WTC11 (cell line): ENCODE measurements around the gene HPDL. TPM values are rescaled to one million over a fixed set of nuclear protein-coding genes. Genes with fewer than 3 reads are reported as not detected.
A peak's percentile ranks its signal among the peaks of the same experiment; 100 is the strongest.

ENCODE experiments used
- ATAC-seq: fragments of 200-7000 bp; cut with Tn5 transposase; 2 replicates; pipeline ENCODE4 v1.10.0; 2021; ENCODE audit warnings: mild to moderate bottlenecking, moderate library complexity
- Bru-seq: library from RNA; stranded (reverse); fragments of 400-500 nt; gene quantifications from one replicate; lab custom pipeline; 2021; lab: Mats Ljungman, UMichigan
- CTCF ChIA-PET: fragments of 300-600 bp; sonication (Branson Sonifier 250); formaldehyde crosslinking; loops from one replicate; lab custom pipeline; 2021; ENCODE audit warnings: antibody characterized with exemption; lab: Charles Lee
- POLR2A ChIA-PET: fragments of 350-600 bp; sonication (Branson Sonifier 250); formaldehyde crosslinking; loops from one replicate; lab custom pipeline; 2021; ENCODE audit warnings: antibody characterized with exemption; lab: Charles Lee
- DNase-seq: peaks from one replicate; pipeline ENCODE4 v3.0.0; 2021; ENCODE audit warnings: low spot score
- H3K27ac Mint-ChIP-seq: 2 replicates; pipeline ENCODE4 v1.8.0; 2021; ENCODE audit warnings: mixed read lengths
- H3K27me3 Mint-ChIP-seq: 2 replicates; pipeline ENCODE4 v1.8.0; 2021; ENCODE audit warnings: low read depth, mild to moderate bottlenecking, moderate library complexity, mixed read lengths
- H3K36me3 Mint-ChIP-seq: 2 replicates; pipeline ENCODE4 v1.8.0; 2021; ENCODE audit warnings: mixed read lengths
- H3K4me1 Mint-ChIP-seq: 2 replicates; pipeline ENCODE4 v1.8.0; 2022; ENCODE audit warnings: mixed read lengths
- H3K4me3 Mint-ChIP-seq: 2 replicates; pipeline ENCODE4 v1.8.0; 2021; ENCODE audit warnings: mild to moderate bottlenecking, moderate library complexity, mixed read lengths
- H3K9me3 Mint-ChIP-seq: 2 replicates; pipeline ENCODE4 v1.8.0; 2021; ENCODE audit warnings: mixed read lengths
- CREM ChIP-seq: sonication (generic); formaldehyde crosslinking; IDR thresholded peaks from 2 replicates; pipeline ENCODE4 v1.8.1; 2022; ENCODE audit warnings: mild to moderate bottlenecking, missing genetic modification reagents, moderate library complexity
- E2F1 ChIP-seq: sonication (generic); formaldehyde crosslinking; IDR thresholded peaks from 2 replicates; pipeline ENCODE4 v1.8.0; 2022; ENCODE audit warnings: mild to moderate bottlenecking, missing genetic modification reagents
- ESRRA ChIP-seq: sonication (generic); formaldehyde crosslinking; IDR thresholded peaks from 2 replicates; pipeline ENCODE4 v1.8.1; 2022; ENCODE audit warnings: mild to moderate bottlenecking, missing genetic modification reagents, borderline replicate concordance
- FOXP1 ChIP-seq: sonication (generic); formaldehyde crosslinking; IDR thresholded peaks from 2 replicates; pipeline ENCODE4 v1.8.0; 2022; ENCODE audit warnings: missing genetic modification reagents, mild to moderate bottlenecking, moderate library complexity, borderline replicate concordance
- MAX ChIP-seq: sonication (generic); formaldehyde crosslinking; IDR thresholded peaks from 2 replicates; pipeline ENCODE4 v1.8.0; 2022; ENCODE audit warnings: mild to moderate bottlenecking, missing genetic modification reagents
- MXD4 ChIP-seq: fragments of 250-450 bp; sonication (Bioruptor Pico); IDR thresholded peaks from 2 replicates; pipeline ENCODE4 v1.8.0; 2021; ENCODE audit warnings: mild to moderate bottlenecking, moderate library complexity, borderline replicate concordance
- NR1H2 ChIP-seq: sonication (generic); formaldehyde crosslinking; IDR thresholded peaks from 2 replicates; pipeline ENCODE4 v1.9.0; 2021; ENCODE audit warnings: mild to moderate bottlenecking, moderate library complexity, missing genetic modification reagents
- NR2C2 ChIP-seq: sonication (generic); formaldehyde crosslinking; IDR thresholded peaks from 2 replicates; pipeline ENCODE4 v1.8.0; 2022; ENCODE audit warnings: mild to moderate bottlenecking, missing genetic modification reagents
- USF2 ChIP-seq: sonication (generic); formaldehyde crosslinking; IDR thresholded peaks from 2 replicates; pipeline ENCODE4 v1.8.1; 2023; ENCODE audit warnings: mild to moderate bottlenecking, missing genetic modification reagents, moderate library complexity
- ZNF317 ChIP-seq: sonication (generic); formaldehyde crosslinking; IDR thresholded peaks from 2 replicates; pipeline ENCODE4 v1.8.1; 2023; ENCODE audit warnings: low read depth, mild to moderate bottlenecking, moderate library complexity, missing genetic modification reagents, borderline replicate concordance
- long read RNA-seq, 3 experiments: library from RNA in 1 of 3; library from capped mRNA in 1 of 3; library from polyadenylated mRNA in 1 of 3; unstranded in 2 of 3; stranded (forward) in 1 of 3; transcript quantifications; one replicate each; pipeline ENCODE4 v2.0.0, GENCODE V29; 2021
- total RNA-seq: library from RNA; stranded (reverse); gene quantifications from 3 replicates; pipeline ENCODE4 v1.2.3, GENCODE V29; 2021
- TF ChIP-seq, protein P1 (sequence below): fragments of 250-450 bp; sonication (Bioruptor Pico); IDR thresholded peaks from 2 replicates; pipeline ENCODE4 v1.9.0; 2021; ENCODE audit warnings: mild to moderate bottlenecking
- TF ChIP-seq, protein P2 (sequence below): sonication (generic); formaldehyde crosslinking; IDR thresholded peaks from 2 replicates; pipeline ENCODE4 v1.8.1; 2023; ENCODE audit warnings: mild to moderate bottlenecking, missing genetic modification reagents
- TF ChIP-seq, protein P3 (sequence below): sonication (generic); formaldehyde crosslinking; IDR thresholded peaks from 2 replicates; pipeline ENCODE4 v1.8.1; 2022; ENCODE audit warnings: mild to moderate bottlenecking, missing genetic modification reagents, moderate library complexity, borderline replicate concordance
- TF ChIP-seq, protein P4 (sequence below): sonication (generic); formaldehyde crosslinking; IDR thresholded peaks from 2 replicates; pipeline ENCODE4 v1.8.0; 2022; ENCODE audit warnings: mild to moderate bottlenecking, missing genetic modification reagents
- TF ChIP-seq, protein P5 (sequence below): fragments of 250-450 bp; sonication (Bioruptor Pico); IDR thresholded peaks from 2 replicates; pipeline ENCODE4 v1.9.0; 2021; ENCODE audit warnings: mild to moderate bottlenecking, borderline replicate concordance
- TF ChIP-seq, protein P6 (sequence below): sonication (generic); formaldehyde crosslinking; IDR thresholded peaks from 2 replicates; pipeline ENCODE4 v1.8.0; 2022; ENCODE audit warnings: mild to moderate bottlenecking, missing genetic modification reagents

Gene HPDL
- total RNA-seq: 24.9 to 44.0 TPM (median 27.8 TPM) in 3 replicates
- percentile 86 among the genes with signal in this experiment for Bru-seq, nascent RNA
- long read RNA-seq, experiment 1, transcript HPDL-201 (1 exons, 1,629 nt): major isoform, 44 of 44 reads
- long read RNA-seq, experiment 1, partial matches to known transcripts: 0 of 44 reads
- long read RNA-seq, experiment 1, other reads (novel, unspliced or antisense): 0 of 44 reads
- long read RNA-seq, experiment 2, transcript HPDL-201 (1 exons, 1,629 nt): major isoform, 26 of 26 reads
- long read RNA-seq, experiment 2, partial matches to known transcripts: 0 of 26 reads
- long read RNA-seq, experiment 2, other reads (novel, unspliced or antisense): 0 of 26 reads
- long read RNA-seq, experiment 3, partial matches to known transcripts: 0 of 2 reads
- long read RNA-seq, experiment 3, other reads (novel, unspliced or antisense): 0 of 2 reads

DNA sequence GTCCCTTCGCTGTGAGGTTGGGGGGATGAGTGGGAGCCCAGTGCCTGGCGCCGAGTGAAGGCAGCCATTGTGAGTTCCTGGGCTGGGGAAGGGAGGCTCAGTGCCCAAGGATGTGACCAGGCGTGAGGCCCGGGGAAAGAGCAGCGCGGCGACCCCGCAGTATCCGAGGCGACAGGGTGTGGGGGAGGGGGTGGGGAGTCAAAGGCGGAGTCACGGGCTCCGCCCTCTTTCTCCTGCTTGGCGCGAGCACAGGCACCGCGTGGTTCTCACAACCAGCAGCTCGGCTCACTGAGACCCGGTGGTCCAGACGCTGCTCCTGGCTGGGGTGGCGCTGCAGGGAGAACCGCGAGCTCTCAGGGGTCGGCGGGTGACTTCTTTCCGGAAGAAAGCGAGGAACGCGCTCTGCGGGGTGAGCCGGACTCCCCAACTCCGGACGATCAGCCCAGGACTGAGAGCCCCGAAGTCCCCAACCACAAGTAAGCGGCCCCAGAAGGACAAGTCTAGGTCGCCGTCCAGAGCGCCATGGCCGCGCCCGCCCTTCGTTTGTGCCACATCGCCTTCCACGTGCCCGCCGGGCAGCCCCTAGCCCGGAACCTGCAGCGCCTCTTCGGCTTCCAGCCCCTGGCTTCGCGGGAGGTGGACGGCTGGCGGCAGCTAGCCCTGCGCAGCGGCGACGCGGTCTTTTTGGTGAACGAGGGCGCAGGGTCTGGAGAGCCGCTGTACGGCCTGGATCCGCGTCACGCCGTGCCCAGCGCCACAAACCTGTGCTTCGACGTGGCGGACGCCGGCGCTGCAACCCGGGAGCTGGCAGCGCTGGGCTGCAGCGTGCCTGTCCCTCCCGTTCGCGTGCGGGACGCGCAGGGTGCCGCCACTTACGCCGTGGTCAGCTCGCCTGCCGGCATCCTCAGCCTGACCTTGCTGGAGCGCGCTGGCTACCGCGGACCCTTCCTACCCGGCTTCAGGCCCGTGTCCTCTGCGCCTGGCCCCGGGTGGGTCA is at the start of gene HPDL:
Gene HPDL (plus strand): TSS at position 269 of the 997 bp plus-strand sequence. CDS start 254 bp downstream, at position 523.
- H3K4me3 Mint-ChIP-seq: peak within 1 kb of the TSS; percentile 70
- H3K36me3 Mint-ChIP-seq: peaks cover 23% of the 10 kb centered on the region
- POLR2A ChIA-PET: interaction anchor here (0.6 to 4.4 kb wide), 11 partner anchors 8 to 316 kb away, joined by 3 to 54 read pairs (median 5); partner anchors contain the start of genes CCDC163, HECTD3, MMACHC and MUTYH
- peak; percentile 83 for ATAC-seq
- H3K9me3 Mint-ChIP-seq: peaks cover 9% of the 10 kb centered on the region
- H3K4me1 Mint-ChIP-seq: peaks cover 46% of the 10 kb centered on the region
- H3K27ac Mint-ChIP-seq: peak within 1 kb of the TSS; percentile 79
- CTCF ChIA-PET: interaction anchor here (0.5 to 4.4 kb wide), 7 partner anchors 13 to 409 kb away, joined by 3 to 32 read pairs (median 7); partner anchors contain the start of genes MUTYH, TOE1 and UROD
- peak; percentile 86 for DNase-seq
- no peaks in the 10 kb centered on the region; the same call in 1 of the 2 replicates for H3K27me3 Mint-ChIP-seq
- TF ChIP-seq NR1H2 (no peak), MXD4 (CRISPR knock-in tag) (no peak), MAX (CRISPR knock-in tag) (peak; percentile 96), CREM (CRISPR knock-in tag) (no peak), FOXP1 (CRISPR knock-in tag) (peak; percentile 35; the same call in 1 of the 2 replicates), ZNF317 (CRISPR knock-in tag) (peak; percentile 50; the same call in 1 of the 2 replicates), E2F1 (CRISPR knock-in tag) (peak; percentile 34; the same call in 1 of the 2 replicates), ESRRA (CRISPR knock-in tag) (peak; percentile 13; the same call in 1 of the 2 replicates), USF2 (CRISPR knock-in tag) (peak; percentile 55; the same call in 1 of the 2 replicates), NR2C2 (CRISPR knock-in tag) (no peak)
- TF ChIP-seq, protein P1, sequence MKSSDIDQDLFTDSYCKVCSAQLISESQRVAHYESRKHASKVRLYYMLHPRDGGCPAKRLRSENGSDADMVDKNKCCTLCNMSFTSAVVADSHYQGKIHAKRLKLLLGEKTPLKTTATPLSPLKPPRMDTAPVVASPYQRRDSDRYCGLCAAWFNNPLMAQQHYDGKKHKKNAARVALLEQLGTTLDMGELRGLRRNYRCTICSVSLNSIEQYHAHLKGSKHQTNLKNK (CRISPR knock-in tag): no peak
- TF ChIP-seq, protein P2, sequence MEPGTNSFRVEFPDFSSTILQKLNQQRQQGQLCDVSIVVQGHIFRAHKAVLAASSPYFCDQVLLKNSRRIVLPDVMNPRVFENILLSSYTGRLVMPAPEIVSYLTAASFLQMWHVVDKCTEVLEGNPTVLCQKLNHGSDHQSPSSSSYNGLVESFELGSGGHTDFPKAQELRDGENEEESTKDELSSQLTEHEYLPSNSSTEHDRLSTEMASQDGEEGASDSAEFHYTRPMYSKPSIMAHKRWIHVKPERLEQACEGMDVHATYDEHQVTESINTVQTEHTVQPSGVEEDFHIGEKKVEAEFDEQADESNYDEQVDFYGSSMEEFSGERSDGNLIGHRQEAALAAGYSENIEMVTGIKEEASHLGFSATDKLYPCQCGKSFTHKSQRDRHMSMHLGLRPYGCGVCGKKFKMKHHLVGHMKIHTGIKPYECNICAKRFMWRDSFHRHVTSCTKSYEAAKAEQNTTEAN: peak; percentile 19; the same call in 1 of the 2 replicates
- TF ChIP-seq, protein P3, sequence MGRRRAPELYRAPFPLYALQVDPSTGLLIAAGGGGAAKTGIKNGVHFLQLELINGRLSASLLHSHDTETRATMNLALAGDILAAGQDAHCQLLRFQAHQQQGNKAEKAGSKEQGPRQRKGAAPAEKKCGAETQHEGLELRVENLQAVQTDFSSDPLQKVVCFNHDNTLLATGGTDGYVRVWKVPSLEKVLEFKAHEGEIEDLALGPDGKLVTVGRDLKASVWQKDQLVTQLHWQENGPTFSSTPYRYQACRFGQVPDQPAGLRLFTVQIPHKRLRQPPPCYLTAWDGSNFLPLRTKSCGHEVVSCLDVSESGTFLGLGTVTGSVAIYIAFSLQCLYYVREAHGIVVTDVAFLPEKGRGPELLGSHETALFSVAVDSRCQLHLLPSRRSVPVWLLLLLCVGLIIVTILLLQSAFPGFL: no peak
- TF ChIP-seq, protein P4, sequence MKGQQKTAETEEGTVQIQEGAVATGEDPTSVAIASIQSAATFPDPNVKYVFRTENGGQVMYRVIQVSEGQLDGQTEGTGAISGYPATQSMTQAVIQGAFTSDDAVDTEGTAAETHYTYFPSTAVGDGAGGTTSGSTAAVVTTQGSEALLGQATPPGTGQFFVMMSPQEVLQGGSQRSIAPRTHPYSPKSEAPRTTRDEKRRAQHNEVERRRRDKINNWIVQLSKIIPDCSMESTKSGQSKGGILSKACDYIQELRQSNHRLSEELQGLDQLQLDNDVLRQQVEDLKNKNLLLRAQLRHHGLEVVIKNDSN (CRISPR knock-in tag): peak; percentile 70; the same call in 1 of the 2 replicates
- TF ChIP-seq, protein P5, sequence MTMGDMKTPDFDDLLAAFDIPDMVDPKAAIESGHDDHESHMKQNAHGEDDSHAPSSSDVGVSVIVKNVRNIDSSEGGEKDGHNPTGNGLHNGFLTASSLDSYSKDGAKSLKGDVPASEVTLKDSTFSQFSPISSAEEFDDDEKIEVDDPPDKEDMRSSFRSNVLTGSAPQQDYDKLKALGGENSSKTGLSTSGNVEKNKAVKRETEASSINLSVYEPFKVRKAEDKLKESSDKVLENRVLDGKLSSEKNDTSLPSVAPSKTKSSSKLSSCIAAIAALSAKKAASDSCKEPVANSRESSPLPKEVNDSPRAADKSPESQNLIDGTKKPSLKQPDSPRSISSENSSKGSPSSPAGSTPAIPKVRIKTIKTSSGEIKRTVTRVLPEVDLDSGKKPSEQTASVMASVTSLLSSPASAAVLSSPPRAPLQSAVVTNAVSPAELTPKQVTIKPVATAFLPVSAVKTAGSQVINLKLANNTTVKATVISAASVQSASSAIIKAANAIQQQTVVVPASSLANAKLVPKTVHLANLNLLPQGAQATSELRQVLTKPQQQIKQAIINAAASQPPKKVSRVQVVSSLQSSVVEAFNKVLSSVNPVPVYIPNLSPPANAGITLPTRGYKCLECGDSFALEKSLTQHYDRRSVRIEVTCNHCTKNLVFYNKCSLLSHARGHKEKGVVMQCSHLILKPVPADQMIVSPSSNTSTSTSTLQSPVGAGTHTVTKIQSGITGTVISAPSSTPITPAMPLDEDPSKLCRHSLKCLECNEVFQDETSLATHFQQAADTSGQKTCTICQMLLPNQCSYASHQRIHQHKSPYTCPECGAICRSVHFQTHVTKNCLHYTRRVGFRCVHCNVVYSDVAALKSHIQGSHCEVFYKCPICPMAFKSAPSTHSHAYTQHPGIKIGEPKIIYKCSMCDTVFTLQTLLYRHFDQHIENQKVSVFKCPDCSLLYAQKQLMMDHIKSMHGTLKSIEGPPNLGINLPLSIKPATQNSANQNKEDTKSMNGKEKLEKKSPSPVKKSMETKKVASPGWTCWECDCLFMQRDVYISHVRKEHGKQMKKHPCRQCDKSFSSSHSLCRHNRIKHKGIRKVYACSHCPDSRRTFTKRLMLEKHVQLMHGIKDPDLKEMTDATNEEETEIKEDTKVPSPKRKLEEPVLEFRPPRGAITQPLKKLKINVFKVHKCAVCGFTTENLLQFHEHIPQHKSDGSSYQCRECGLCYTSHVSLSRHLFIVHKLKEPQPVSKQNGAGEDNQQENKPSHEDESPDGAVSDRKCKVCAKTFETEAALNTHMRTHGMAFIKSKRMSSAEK (CRISPR knock-in tag): no peak
- TF ChIP-seq, protein P6, sequence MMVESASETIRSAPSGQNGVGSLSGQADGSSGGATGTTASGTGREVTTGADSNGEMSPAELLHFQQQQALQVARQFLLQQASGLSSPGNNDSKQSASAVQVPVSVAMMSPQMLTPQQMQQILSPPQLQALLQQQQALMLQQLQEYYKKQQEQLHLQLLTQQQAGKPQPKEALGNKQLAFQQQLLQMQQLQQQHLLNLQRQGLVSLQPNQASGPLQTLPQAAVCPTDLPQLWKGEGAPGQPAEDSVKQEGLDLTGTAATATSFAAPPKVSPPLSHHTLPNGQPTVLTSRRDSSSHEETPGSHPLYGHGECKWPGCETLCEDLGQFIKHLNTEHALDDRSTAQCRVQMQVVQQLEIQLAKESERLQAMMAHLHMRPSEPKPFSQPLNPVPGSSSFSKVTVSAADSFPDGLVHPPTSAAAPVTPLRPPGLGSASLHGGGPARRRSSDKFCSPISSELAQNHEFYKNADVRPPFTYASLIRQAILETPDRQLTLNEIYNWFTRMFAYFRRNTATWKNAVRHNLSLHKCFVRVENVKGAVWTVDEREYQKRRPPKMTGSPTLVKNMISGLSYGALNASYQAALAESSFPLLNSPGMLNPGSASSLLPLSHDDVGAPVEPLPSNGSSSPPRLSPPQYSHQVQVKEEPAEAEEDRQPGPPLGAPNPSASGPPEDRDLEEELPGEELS (CRISPR knock-in tag): peak; percentile 77
